IgD-negative memory B cell (primary cell): Measurements from ENCODE around the gene ZNF611. TPM values are rescaled to one million over a fixed set of nuclear protein-coding genes. Genes with fewer than 3 reads are reported as not detected.
A peak's percentile ranks its signal among the peaks of the same experiment; 100 is the strongest.
"Not testable (repeated sequence)": the region's sequence is repeated elsewhere in the genome, so short reads cannot be mapped to it uniquely, and the experiment has no call there.

Source experiments
- H3K27ac Mint-ChIP-seq, 3 donors: one replicate each; pipeline ENCODE4 v1.8.0; 2020 to 2022; ENCODE audit warnings: mild to moderate bottlenecking in 3 of 3, mixed read lengths in 3 of 3, moderate library complexity in 1 of 3
- H3K27me3 Mint-ChIP-seq: one replicate; pipeline ENCODE4 v1.8.0; 2021; ENCODE audit warnings: mixed read lengths
- H3K36me3 Mint-ChIP-seq: one replicate; pipeline ENCODE4 v1.8.0; 2020; ENCODE audit warnings: mild to moderate bottlenecking, mixed read lengths
- H3K4me1 Mint-ChIP-seq, 3 donors: one replicate each; pipeline ENCODE4 v1.8.0; 2020 to 2022; ENCODE audit warnings: mixed read lengths in 3 of 3, mild to moderate bottlenecking in 1 of 3
- H3K4me3 Mint-ChIP-seq, 4 donors: one replicate each; pipeline ENCODE4 v1.8.0; 2020 to 2022; ENCODE audit warnings: mild to moderate bottlenecking in 4 of 4, mixed read lengths in 4 of 4, moderate library complexity in 3 of 4
- H3K9me3 Mint-ChIP-seq, 3 donors: one replicate each; pipeline ENCODE4 v1.8.0; 2020 to 2021; ENCODE audit warnings: mixed read lengths in 3 of 3, mild to moderate bottlenecking in 1 of 3
- polyA plus RNA-seq: library from polyadenylated mRNA; unstranded; fragments of 300-500 nt; fragmentation: Illumina TruSeq; gene quantifications from one replicate; pipeline ENCODE4 v1.2.3, GENCODE V29; 2021

ZNF611 gene
- polyA plus RNA-seq, 1 donor from 2014 or later: 33.7 TPM

DNA sequence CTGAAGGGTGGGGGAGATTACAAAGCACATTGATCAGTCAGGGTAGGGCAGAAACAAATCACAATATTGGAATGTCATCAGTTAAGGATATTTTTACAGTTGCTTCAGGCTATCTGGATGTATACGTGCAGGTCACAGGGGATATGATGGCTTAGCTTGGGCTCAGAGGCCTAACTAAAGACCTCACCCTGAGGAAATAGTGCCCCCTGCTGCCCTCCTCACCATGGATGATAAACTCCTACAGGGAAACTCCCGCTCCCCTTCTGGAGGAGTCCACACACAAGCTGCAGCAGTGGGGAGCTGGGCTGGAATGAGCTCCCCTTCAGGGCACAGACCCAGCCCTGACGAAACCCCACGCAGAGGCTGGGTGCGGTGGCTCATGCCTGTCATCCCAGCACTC is 35.3 kb downstream of the ZNF611 start:
- not testable (repeated sequence) for H3K36me3 Mint-ChIP-seq, H3K27ac Mint-ChIP-seq, H3K4me1 Mint-ChIP-seq, H3K4me3 Mint-ChIP-seq, H3K27me3 Mint-ChIP-seq
- H3K9me3 Mint-ChIP-seq: peaks cover 6 to 19% (median 18%) of the 10 kb centered on the region in 3 donors

DNA sequence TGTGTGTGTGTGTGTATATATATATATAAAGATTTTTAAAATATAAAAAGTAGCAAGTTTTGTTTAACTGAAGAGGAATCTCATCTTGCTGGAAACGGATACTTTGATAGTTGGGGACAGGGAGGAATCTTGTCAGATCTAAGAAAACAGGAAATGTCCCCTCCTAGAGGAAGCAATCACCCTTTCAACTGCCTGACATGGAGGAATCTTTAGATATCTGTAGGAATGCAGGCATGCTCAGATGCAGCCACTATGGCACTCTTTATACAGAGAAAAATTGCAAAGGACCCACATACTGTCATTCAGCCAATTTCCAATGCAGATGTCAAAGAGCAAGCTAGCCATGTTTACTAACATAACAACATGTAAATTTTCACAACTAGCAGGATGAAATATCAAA is 38.8 kb downstream of the ZNF611 start:
- no peak overlapping the region for H3K4me3 Mint-ChIP-seq
- H3K27ac Mint-ChIP-seq: no peak overlapping the region
- H3K9me3 Mint-ChIP-seq: peaks cover 6 to 14% (median 6%) of the 10 kb centered on the region in 3 donors
- H3K27me3 Mint-ChIP-seq: no peaks in the 10 kb centered on the region
- peaks cover 4% of the 10 kb centered on the region for H3K36me3 Mint-ChIP-seq
- peaks cover 2 to 8% (median 7%) of the 10 kb centered on the region in 3 donors for H3K4me1 Mint-ChIP-seq

DNA sequence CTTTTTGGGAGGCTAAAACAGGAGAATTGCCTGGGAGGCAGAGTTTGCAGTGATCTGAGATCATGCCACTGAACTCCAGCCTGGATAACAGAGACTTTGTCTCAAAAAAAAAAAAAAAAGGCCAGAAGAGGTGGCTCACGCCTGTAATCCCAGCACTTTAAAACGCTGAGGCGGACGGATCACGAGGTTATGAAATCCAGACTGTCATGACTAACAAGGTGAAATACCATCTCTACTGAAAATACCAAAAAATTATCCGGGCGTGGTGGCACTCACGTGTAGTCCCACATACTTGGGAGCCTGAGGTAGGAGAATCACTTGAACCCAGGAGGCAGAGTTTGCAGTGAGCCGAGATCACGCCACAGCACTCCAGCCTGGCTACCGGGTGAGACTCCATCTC is 39.9 kb downstream of the ZNF611 start:
- peaks cover 3% of the 10 kb centered on the region for H3K36me3 Mint-ChIP-seq
- H3K27ac Mint-ChIP-seq: peak overlapping the region in 1 of 3 donors; percentile 39
- H3K27me3 Mint-ChIP-seq: no peaks in the 10 kb centered on the region
- peaks cover 6 to 18% (median 13%) of the 10 kb centered on the region in 3 donors for H3K4me1 Mint-ChIP-seq
- H3K9me3 Mint-ChIP-seq: peaks cover 0 to 10% (median 6%) of the 10 kb centered on the region in 3 donors
- H3K4me3 Mint-ChIP-seq: no peak overlapping the region

DNA sequence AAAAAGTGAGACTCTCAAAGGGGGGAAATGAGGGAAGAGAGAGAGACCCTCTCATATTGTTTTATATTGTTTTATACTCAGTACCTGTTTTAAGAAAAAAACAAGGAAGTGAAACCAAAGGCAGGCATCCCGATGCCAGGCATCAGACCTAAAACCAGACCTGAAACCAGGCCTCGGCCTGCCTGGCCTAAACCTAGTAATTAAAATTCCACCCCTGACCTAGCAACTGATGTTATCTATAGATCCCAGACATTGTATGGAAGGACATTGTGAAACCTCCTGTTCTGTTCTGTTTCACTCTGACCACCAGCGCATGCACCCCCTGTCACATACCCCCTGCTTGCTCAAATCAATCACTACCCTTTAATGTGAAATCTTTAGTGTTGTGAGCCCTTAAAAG is 40.6 kb downstream of the ZNF611 start:
- Mint-ChIP-seq H3K27ac (peak overlapping the region; percentile 10 to 59 (median 44)), H3K4me3 (peak overlapping the region in 1 of 4 donors; percentile 69), H3K4me1 (peaks cover 10 to 24% (median 17%) of the 10 kb centered on the region in 3 donors)
- H3K36me3 Mint-ChIP-seq, H3K9me3 Mint-ChIP-seq, H3K27me3 Mint-ChIP-seq: not testable (repeated sequence)

DNA sequence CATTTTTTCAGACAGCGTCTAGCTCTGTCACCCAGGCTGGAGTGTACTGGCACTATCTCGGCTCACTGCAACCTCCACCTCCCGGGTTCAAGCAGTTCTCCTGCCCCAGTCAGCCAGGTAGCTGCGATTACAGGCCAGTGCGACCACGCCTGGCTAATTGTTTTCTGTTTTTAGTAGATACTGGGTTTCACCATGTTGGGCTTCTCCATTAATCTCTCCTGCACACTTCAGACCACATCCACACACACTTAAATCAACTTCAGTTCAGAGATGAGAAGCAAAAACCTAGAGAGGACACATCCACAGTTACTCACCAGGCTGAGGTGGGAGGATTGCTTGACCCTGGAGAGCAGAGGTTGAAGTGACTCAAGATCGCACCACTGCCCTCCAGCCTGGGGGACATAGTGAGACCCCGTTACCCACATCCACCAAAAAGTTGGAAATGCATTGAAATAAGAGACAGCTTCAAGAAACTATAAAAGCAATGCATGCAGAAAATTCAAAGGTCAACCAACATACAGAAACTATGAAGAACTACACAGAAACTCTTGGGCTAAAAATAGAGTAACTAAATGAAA is 42.3 kb downstream of the ZNF611 start:
- H3K4me3 Mint-ChIP-seq: peak overlapping the region in 1 of 4 donors; percentile 73
- peaks cover 19 to 29% (median 24%) of the 10 kb centered on the region in 3 donors for H3K4me1 Mint-ChIP-seq
- peaks cover 0 to 7% (median 0%) of the 10 kb centered on the region in 3 donors for H3K9me3 Mint-ChIP-seq
- H3K36me3 Mint-ChIP-seq: peaks cover 1% of the 10 kb centered on the region
- no peak overlapping the region for H3K27ac Mint-ChIP-seq
- no peaks in the 10 kb centered on the region for H3K27me3 Mint-ChIP-seq

DNA sequence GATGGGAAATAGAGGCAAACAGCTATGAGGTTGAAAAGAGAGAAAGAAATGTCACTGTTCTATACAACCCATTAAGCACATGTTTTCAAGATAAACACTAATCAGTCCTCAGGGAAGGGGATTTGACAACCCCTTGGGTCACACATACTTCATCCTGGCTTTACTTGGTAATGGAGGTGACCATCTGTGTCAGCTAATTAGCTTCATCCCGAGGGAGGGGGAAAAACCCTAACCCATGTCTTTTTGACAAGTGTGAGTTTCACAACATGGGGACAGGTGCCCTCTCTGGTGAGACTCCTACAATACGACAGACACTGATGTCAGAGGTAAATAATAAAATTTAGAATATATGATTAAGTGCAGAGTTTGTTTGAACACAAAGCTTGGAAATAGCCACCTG is 43.1 kb downstream of the ZNF611 start:
- Mint-ChIP-seq H3K9me3 (peaks cover 0 to 7% (median 0%) of the 10 kb centered on the region in 3 donors), H3K36me3 (peaks cover 1% of the 10 kb centered on the region), H3K4me1 (peaks cover 19 to 29% (median 24%) of the 10 kb centered on the region in 3 donors), H3K27me3 (no peaks in the 10 kb centered on the region), H3K4me3 (peak overlapping the region; percentile 94 to 99 (median 97)), H3K27ac (peak overlapping the region in 2 of 3 donors; percentile 31 to 75)

DNA sequence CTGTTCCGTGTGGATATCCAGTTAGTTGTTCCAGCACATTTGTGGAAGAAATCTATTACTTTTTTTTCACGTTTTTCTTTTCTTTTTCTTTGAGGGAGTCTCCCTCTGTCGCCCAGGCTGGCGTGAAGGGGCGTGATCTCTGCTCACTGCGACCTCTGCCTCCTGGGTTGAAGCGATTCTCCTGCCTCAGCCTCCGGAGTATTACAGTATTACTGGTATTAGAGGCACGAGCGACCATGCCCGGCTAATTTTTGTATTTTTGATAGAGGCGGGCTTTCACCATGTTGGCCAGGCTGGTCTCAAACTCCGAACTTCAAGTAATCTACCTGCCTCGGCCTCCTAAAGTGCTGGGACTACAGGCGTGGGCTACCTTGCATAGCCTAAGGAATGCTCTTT is 43.6 kb downstream of the ZNF611 start:
- H3K9me3 Mint-ChIP-seq: peaks cover 0 to 6% (median 0%) of the 10 kb centered on the region in 3 donors
- peak overlapping the region in 1 of 3 donors; percentile 75 for H3K27ac Mint-ChIP-seq
- H3K36me3 Mint-ChIP-seq: peaks cover 1% of the 10 kb centered on the region
- H3K27me3 Mint-ChIP-seq: no peaks in the 10 kb centered on the region
- peak overlapping the region; percentile 94 to 99 (median 97) for H3K4me3 Mint-ChIP-seq
- peaks cover 20 to 29% (median 24%) of the 10 kb centered on the region in 3 donors for H3K4me1 Mint-ChIP-seq

DNA sequence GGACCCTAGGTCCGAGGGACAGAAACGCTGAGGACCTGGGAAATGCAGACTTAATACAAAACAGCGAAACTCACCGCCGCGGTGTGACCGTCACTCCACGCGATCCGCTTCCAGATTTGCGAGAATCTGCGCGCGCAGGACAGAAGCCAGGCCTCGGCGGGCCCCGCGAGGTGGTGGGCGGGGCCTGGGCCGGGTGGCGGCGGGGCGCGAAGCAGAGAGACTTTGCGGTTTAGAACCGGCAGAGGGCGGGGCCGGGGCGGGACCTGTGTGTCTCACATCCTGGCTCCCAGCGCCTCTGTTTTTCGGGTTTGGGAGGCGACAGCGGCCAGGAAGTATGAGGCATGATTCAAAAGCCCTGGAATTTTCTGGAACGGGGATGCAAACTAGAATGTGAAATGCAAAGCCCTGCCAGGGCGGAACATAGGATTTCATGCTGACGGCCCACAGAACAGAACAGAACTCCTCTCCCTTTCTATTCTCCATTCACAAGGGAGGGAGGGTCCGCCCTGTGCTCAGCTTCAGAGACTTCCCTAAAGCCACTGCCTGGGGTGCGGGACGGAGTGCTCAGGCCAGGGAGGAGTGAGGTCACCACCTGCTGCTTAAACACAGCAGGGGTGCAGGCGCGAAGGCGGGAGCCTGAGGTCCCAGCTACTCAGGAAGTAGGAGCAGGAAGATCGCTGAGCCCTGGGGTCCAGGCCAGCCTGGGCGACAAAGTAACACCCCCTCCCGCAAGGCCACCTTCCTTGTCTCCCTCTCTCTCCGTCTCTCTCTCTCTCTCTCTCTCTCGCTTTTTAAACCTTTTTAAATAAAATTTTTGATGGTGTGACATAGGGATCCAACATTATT is 44.3 kb downstream of the ZNF611 start:
- Mint-ChIP-seq H3K27me3 (no peaks in the 10 kb centered on the region), H3K27ac (peak overlapping the region; percentile 75 to 93 (median 88)), H3K9me3 (peaks cover 0 to 4% (median 0%) of the 10 kb centered on the region in 3 donors), H3K4me3 (peak overlapping the region; percentile 94 to 99 (median 97)), H3K36me3 (peaks cover 3% of the 10 kb centered on the region), H3K4me1 (peaks cover 20 to 29% (median 24%) of the 10 kb centered on the region in 3 donors)

DNA sequence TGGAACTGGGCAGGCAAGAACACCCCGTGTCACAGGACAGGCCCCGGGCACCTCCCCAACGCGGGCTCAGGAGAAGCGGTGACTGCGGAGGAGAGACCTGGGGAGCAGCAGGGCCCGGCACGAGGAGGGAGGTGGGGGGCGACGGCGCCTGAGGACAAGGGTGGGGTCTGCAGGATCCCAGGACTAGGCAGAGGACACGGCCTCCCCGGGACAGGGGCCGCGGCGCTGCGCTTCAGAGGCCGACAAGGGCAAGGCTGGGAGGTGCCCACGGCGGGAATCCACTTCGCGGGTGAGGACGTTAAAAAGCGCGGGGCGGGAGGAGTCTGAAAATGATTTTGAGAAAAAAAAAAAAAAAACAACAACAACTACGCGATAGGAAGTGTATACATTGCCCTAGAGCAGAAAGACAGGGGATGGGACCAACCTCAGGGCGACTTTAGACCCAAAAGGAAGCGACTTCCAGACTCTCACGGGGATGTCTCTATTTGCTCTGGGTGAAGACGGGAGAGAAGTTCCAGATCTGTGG is 44.9 kb downstream of the ZNF611 start:
- peaks cover 0 to 4% (median 0%) of the 10 kb centered on the region in 3 donors for H3K9me3 Mint-ChIP-seq
- H3K36me3 Mint-ChIP-seq: peaks cover 3% of the 10 kb centered on the region
- peaks cover 20 to 29% (median 24%) of the 10 kb centered on the region in 3 donors for H3K4me1 Mint-ChIP-seq
- peak overlapping the region; percentile 94 to 99 (median 97) for H3K4me3 Mint-ChIP-seq
- H3K27me3 Mint-ChIP-seq: no peaks in the 10 kb centered on the region
- H3K27ac Mint-ChIP-seq: peak overlapping the region; percentile 75 to 93 (median 88)

DNA sequence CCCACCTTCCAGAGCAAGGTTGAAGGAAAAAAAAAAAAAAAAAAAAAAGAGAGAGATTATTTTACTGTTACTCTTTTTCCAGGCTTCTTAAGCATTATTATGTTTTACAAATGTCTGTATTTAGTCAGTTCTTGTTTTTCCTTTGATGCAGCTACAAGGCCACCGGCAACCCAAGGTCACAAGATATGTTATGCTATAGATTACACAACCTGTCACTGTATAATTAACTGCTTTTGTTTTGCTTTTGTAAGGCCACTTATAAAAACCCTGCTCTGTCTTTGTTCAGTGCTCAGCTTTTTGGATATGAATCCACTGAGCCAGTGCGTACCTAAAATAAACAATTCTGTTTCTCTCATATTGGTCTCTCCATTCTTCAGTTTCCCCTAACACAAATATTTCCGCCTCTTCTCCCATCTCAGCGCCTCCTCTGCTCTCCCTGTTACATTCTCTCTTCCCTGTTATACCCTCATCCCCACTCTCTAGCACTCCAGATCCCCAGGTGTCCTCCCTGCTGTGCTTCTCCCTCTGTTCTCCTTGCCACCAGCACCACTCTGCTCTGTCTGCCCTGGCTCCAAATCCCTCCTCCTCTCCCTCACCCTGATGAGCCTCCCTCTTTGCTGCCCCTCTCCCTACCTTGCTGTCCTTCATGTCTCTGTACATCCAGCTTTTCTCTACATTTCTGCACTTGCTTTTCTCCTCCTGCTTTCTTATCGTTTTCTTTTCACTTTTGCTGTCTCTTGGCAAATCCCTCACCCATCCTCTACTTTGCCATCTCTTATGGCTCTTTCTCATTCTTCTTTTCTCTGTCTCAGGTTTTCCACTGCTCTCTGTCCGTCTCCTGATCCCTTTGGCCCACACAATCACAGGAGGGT is 45.7 kb downstream of the ZNF611 start:
- peaks cover 20 to 25% (median 23%) of the 10 kb centered on the region in 3 donors for H3K4me1 Mint-ChIP-seq
- peak overlapping the region; percentile 94 to 99 (median 97) for H3K4me3 Mint-ChIP-seq
- not testable (repeated sequence) for H3K27me3 Mint-ChIP-seq, H3K9me3 Mint-ChIP-seq, H3K36me3 Mint-ChIP-seq
- peak overlapping the region; percentile 33 to 93 (median 75) for H3K27ac Mint-ChIP-seq

DNA sequence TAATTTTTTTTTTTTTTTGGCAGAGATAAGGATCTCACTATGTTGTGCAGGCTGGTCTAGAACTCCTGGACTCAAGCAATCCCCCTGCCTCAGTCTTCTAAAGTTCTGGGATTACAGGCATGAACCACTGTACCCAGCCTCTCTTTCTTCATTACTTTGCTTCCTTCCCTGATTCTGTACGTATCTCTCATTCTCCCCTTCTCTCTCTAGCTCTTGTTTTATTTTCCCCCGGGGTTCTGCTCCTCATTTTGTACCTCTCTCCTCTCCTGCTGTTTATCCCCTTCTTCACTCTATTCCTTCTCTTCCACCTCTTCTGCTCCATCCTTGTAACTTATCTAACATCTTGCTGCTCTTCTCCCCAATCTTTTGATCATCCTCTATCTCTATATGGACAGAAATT is 46.5 kb downstream of the ZNF611 start:
- Mint-ChIP-seq H3K4me3 (peak overlapping the region in 1 of 4 donors; percentile 24), H3K36me3 (peaks cover 6% of the 10 kb centered on the region), H3K9me3 (no peaks in the 10 kb centered on the region), H3K27ac (no peak overlapping the region), H3K4me1 (peaks cover 18 to 22% (median 21%) of the 10 kb centered on the region in 3 donors), H3K27me3 (no peaks in the 10 kb centered on the region)

DNA sequence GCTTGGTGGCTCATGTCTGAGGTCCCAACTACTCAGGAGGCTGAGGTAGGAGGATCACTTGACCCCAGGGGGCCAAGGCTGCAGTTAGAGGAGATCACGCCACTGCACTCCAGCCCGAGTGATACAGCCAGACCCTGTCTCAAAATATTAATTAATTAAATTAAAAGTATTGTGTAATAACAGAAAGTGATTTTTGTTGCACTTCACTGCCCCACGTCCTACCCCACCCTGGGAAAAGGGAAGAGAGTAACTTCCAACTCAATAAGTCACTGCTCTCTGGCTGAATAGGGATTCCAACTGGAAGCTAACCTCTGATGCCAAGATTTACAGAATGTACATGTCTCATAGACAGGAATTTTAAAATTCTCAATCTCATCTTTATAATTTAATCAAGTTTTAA is 47.2 kb downstream of the ZNF611 start:
- peaks cover 6% of the 10 kb centered on the region for H3K36me3 Mint-ChIP-seq
- no peaks in the 10 kb centered on the region for H3K9me3 Mint-ChIP-seq
- H3K4me3 Mint-ChIP-seq: no peak overlapping the region
- H3K27ac Mint-ChIP-seq: no peak overlapping the region
- H3K27me3 Mint-ChIP-seq: no peaks in the 10 kb centered on the region
- peaks cover 18 to 22% (median 21%) of the 10 kb centered on the region in 3 donors for H3K4me1 Mint-ChIP-seq

DNA sequence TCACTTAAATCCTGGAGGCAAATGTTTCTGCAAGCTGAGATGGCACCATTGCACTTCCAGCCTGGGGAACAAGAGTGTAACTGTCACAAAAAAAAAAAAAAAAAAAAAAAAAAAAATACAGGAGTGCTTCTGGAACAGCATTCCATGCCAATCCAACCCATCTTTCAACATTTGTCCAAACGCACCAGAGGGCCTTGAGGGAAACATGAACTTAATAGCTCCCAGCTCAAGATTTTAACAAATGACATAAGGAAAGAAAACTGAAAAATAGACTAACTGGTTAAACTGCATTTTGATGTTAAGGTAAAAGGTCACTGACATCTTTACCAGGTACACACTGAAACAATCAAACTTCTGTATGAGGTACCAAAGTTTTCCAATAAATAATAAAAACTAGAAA is 49.0 kb downstream of the ZNF611 start:
- Mint-ChIP-seq H3K4me3 (no peak overlapping the region), H3K27me3 (no peaks in the 10 kb centered on the region), H3K36me3 (peaks cover 6% of the 10 kb centered on the region), H3K4me1 (peaks cover 18 to 23% (median 18%) of the 10 kb centered on the region in 3 donors), H3K27ac (no peak overlapping the region), H3K9me3 (no peaks in the 10 kb centered on the region)

DNA sequence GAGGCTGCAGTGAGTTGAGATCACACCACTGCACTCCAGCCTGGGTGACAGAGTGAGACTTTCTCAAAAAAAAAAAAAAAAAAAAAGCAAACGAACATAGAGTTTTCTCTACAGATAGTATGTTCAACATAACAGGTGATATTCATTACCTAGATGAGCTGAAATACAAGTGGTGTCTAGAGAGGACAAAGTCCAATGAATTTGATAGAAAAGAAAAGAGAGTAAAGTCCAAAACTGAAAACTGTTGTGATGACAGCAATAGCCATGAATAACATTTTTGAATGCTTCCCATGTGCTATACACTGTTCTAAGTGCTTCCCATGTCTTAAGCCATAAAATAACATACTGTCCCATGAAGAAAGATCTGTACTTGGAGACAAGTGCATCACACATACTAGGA is 53.6 kb downstream of the ZNF611 start:
- H3K4me3 Mint-ChIP-seq, H3K9me3 Mint-ChIP-seq, H3K27me3 Mint-ChIP-seq, H3K4me1 Mint-ChIP-seq: not testable (repeated sequence)
- Mint-ChIP-seq H3K36me3 (peaks cover 15% of the 10 kb centered on the region), H3K27ac (peak overlapping the region in 2 of 3 donors; percentile 48 to 83)
